ENCODE data around the gene ADGRG6.

The ADGRG6 gene

DNA sequence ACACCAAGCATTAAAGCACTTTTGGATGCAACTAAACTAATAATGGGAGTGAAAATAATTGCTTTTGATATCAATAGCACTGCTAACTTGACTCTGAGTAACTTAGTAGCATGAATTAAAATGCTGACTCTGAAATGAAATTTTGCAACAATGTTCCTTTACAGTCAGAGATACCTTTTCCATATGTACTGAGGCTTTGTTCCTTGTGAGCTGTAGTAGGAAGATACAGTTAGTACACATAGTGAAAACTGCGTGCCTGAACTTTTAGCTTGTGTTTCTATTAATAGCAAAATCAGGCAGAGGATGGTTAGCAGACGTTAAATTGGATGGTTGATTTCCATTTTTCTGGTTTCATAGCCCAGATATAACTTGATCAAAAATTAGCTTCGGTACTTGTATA, 18.6 kb downstream of the ADGRG6 start:
- no peak for DNase-seq (ENCODE audit: low read depth in 2 of 3, low spot score in 1 of 3)

DNA sequence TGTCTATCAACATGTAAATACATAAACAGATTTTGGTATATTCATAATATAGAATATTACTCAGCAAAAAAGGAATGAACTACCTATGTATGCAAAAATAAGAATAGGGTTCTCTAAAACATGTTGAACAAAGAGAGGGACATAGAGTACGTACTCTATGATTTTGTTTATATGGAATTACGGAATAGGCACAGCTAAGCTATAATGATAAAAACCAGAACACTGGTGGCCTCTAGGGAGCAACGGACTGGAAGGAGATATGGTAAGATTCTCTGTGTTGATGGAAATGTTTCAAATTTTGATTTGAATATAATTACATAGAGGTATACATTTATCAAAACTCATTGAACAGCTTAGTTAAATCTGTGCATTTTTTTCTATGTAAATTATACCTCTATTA, 19.6 kb downstream of the ADGRG6 start:
- DNase-seq (ENCODE audit: low read depth in 2 of 3, low spot score in 1 of 3) = no peak

DNA sequence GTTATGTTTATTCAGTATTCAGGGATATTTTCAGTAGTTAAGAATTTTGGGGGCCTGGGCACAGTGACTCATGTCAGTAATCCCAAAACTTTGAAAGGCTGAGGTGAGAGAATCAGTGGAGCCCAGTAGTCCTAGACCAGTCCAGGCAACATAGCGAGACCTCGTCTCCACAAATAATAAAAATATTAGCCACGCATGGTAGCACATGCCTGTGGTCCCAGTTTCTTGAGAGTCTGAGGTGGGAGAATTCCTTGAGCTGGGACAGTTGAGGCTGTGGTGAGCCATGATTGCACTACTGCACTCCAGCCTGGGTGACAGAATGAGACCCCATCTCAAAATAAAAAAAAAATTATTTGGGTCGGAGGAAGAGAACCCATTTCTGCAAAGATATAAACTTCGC, 20.3 kb downstream of the ADGRG6 start:
- DNase-seq (ENCODE audit: low read depth in 2 of 3, low spot score in 1 of 3) = no peak

DNA sequence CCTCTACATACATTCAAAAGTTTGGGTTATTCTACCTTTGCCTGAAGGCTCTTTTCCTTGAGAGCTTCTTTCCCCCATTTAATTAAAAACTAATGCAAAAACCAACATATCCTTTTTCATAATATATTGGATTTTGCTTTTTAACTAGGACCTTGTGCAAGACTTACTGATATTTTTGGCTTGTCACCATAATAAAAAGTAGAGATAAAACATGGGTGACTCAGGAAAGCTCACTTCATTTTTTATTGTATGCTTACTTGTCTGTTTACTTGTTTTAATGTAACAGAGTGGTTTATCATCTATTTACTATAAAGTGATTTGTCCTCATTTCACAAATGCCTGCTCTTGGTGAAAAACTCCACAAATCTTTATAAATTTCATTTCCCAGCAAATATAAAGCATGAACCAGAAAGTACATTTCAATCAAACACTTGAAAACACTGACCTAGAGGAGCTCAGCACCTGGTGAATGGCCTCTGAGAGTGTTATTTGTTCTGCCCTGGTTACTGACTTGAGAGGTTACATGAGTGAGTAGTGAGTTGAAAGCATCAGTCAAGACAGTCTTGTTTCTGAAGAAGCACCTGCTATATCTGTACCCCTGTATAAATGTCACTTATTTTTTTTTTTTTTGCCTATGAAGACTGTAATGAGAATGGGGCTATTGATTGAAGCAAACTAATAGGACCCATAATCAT, 20.8 kb downstream of the ADGRG6 start:
- DNase-seq (ENCODE audit: low read depth in 2 of 3, low spot score in 1 of 3) = no peak

DNA sequence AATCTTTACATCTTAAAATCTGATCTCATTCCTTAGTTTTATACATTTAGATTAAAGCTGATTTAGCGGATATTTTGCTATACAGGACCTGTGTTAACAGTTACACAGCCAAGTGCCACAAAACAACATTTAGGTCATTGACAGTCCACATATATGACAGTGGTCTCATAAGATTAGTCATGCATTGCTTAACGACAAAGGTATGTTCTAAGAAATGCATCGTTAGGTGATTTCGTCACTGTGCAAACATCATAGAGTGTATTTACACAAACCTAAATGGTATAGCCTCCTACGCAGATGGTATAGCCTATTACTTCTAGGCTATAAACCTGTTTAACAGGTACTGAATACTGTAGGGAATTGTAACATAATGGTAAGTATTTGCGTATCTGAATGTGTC, 21.6 kb downstream of the ADGRG6 start:
- DNase-seq (ENCODE audit: low read depth in 2 of 3, low spot score in 1 of 3) = no peak

DNA sequence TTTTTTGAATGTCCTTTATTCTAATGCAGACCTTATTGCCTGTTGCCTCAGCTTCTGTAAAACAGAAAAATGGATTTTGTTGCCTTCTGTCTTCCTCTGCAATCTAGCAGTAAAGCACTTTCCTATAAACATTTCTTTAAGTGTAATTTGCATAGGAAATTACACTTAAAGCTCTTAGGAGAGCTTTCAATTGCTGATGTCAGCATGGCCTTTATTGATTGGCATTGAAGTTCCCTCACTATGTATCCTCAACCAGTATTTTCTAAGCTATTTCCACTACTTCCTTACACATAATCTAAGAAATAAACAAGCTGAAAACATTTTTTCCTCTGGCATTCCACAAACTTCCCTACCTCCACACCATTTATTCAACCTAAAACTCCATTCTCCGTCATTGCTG, 22.3 kb downstream of the ADGRG6 start:
- DNase-seq (ENCODE audit: low read depth in 2 of 3, low spot score in 1 of 3) = no peak

DNA sequence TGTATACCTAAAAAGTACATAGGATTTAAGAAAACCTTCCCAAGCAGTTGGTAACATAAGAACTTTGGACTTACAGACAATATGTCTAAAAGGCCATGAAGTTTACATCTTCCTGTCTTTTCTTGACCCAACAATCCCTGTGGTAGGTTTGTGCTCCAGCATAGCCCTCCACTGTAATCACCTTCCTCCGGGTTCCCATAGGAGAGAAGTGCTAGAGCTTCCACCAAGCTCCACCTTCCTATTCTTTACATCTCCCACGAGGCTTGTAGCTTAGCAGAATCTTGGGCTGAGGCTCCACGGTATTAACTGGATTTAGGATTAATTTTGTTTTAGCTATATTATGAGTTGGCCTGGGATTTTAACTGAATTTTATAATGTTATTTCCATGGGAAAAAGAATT, 23.3 kb downstream of the ADGRG6 start:
- DNase-seq (ENCODE audit: low read depth in 2 of 3, low spot score in 1 of 3) = no peak

DNA sequence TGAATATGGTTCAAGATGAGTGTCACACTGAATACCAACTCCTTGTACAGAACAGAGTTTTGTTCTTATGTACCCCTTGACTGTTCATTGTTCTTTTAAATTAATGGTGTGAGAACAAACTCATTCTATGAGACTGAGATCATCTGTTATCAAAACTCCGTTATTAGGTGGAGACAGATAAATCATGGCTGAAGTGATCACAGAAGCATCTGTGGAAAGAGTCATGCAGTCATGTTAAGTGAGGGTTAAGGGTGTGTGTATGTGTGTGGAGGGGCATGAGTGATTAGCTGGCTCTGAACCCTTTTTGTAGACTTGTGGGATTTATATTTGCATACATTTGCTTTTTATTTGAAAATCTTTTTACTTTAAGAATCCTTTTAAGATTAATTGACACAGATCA, 24.7 kb downstream of the ADGRG6 start:
- no peak for DNase-seq (ENCODE audit: low read depth in 2 of 3, low spot score in 1 of 3)

DNA sequence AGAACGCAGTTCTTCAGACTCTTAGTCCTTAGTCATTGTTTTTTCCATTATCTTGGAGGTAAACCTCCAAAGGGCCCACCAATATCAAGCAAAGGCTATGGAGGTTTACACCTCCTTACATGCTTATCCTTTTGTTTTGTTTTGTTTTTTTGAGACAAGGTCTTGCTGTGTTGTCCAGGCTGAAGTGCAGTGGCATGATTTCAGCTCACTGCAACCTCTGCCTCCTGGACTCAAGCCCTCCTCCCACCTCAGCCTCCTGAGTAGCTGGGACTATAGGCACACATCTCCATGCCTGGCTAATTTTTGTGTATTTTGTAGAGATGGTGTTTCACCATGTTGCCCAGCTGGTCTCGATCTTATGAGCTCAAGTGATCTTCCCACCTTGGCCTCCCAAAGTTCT, 26.3 kb downstream of the ADGRG6 start:
- DNase-seq (ENCODE audit: low read depth in 2 of 3, low spot score in 1 of 3) = no peak

DNA sequence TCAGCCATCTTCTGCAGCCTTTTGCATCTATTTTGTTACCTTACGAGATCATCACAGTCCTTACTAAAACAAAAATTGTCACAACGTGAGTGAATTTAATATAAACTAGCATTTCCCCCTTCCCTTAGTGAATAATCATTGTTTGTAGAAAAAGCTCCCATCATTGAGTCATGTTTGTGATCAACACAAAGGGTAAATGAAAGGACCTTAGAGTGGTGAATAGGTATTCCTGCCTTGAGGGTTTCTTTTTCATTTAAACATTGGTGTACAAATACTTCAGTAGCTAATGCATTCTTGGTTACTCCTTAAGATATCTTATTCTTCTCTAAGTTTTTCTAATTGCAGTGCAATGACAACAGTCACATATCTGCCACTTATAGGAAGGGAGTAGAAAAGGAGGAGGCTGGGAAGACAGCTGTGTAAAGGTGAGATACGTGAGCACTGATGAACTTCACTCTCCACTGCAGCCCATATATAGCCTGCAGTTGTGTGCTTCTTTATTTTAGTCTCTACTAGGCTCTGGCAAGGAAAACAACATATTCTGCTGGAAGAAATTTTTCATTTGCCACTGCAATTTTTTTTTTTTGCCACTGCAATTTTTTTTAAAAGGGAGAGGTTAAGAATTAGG, 27.8 kb downstream of the ADGRG6 start:
- DNase-seq (ENCODE audit: low read depth in 2 of 3, low spot score in 1 of 3) = no peak

DNA sequence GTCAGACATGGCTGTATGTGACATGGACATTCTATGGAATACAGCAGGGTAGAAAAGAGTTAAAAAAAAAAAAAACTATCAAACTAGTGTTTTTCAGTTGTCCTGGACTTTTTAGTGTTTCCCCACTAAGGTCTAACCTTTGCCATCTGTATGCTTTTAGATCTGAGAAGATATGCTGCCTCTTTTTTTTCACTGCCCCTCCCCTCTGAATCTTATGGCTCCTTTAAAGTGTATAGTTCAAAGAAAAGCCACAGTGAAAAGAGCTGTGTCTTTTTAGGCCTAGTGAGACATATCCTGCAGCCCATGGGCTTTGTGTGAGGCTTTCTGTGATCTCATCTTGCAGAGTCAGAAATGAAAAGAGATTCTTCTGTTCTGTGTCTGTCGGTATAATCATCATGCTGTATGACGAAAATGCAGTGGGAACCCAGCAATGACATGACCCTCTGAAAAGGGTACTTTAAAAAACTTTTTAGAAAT, 29.3 kb downstream of the ADGRG6 start:
- DNase-seq (ENCODE audit: low read depth in 2 of 3, low spot score in 1 of 3) = no peak

DNA sequence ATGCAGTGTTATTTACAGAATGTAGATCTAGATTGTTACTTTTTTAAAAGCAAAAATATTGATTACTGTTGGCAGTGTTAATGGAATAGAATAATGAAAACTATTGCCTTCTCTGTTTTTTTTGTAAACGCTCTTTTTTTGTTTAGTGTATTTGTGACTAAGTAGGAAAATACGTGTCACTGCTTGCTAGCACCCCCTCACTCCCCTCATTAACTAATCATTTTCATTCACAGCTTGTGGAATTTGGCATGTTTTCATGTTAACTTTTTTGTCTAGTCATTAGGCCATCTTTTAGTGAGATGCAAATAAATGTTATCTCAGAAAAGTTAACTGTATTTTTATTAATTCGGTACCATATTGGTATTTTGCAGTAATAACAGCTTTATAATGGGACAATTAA, 29.8 kb downstream of the ADGRG6 start:
- no peak for DNase-seq (ENCODE audit: low read depth in 2 of 3, low spot score in 1 of 3)

DNA sequence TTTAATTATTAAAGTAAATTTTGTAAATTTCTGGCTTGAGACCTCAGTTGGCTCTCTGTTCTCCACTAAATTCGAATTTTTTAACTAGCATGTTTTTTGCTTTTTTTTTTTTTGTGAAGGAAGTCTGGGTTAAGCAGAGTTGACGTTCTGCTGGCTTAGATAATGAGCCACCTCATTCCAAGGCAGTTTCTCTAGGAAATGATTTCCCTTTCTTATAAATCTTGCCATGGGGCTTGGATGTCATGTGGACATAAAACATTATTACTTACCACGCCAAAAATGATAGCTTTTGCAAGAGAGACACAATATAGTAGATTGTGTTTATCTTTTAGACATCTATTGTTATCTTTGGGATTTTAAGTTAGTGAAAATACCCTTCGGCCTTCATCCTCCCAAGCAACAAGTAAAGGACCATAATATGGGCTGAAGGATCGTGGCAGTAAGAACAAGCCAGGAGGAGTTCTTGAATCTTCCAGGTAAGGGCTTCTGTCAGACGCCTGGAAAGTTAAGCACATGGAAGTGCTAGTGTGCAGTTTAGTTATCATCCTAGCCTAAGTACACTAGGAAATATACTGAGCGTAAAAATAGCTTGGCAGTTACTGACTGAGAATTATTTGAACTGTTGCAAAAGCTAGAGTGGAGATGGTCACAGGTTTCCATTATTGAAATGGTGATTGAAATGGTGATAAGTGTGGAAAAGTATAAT, 30.7 kb downstream of the ADGRG6 start:
- no peak for DNase-seq (ENCODE audit: low read depth in 2 of 3, low spot score in 1 of 3)

DNA sequence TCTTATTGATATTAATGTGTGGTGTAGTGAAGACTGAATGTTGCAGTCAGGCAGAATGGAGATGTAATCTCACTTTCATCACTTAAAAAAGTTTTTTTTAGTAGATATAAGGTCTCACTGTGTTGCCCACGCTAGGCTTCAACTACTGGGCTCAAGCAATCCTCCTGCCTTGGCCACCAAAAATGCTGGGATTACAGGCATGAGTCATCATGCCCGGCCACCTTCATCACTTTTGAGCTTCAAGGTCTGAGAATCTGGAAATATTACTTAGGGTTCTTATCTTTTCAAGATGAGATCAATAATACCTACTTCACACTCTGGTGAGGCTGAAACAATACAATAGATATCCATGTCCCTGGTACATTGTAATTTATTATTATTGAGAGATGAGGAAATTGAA, 31.6 kb downstream of the ADGRG6 start:
- DNase-seq (ENCODE audit: low read depth in 2 of 3, low spot score in 1 of 3) = no peak

DNA sequence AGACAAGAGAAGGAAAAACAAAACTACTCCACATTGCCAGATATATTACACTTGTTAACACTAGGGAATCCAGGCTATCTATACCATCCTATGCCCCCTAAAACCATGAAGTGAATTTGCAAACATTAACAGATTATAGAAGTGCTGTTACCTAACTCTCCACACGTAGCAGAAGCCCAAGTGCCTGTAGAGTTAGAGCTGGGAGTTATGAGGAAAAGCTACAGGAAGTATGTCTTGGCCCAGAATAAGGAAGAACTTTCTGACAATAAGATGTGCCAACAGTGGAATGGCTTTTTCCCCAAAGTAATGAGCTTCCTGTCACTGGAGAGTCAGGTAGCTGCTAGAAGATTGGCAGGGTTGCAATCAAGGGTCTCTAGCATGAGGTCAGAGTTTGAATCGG, 32.5 kb downstream of the ADGRG6 start:
- no peak for DNase-seq (ENCODE audit: low read depth in 2 of 3, low spot score in 1 of 3)

DNA sequence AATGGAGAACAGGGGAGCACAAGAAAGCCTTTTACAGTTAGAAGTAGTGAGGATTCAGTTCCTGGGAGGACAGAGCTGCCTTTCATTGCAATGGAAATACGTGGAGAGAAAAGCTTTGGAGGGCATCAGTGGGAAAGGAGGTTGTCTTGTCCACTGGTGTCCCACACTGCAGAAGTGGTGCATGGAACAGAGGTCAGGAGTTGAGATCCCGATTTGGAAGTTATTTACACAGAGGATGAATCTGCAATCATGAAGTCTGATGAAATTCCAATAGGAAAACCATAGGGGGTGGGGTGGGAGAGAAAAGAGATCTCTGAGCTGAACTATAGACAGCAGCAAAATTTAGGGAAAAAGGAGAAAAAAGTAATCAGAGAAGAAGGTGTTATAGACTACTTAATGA, 33.6 kb downstream of the ADGRG6 start:
- DNase-seq (ENCODE audit: low read depth in 2 of 3, low spot score in 1 of 3) = no peak

DNA sequence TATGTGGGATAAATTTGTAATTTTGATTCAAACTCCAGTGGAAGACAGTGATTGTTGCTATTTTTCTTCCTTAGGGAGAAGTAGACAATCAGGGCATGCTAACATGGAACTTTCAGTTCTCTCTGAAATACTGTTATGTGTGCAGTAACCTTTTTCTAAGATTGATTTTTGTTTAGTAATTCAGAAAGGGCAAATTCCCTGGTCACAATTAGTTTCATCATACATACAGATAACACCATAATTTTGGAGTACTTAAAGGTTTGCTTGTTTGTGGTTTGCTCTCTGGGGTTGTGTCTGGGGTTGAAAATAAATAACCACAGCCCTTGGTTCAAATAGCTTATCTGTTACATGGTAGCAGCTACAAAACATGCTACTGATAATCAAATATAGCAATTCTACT, 34.4 kb downstream of the ADGRG6 start:
- no peak for DNase-seq (ENCODE audit: low read depth in 2 of 3, low spot score in 1 of 3)

DNA sequence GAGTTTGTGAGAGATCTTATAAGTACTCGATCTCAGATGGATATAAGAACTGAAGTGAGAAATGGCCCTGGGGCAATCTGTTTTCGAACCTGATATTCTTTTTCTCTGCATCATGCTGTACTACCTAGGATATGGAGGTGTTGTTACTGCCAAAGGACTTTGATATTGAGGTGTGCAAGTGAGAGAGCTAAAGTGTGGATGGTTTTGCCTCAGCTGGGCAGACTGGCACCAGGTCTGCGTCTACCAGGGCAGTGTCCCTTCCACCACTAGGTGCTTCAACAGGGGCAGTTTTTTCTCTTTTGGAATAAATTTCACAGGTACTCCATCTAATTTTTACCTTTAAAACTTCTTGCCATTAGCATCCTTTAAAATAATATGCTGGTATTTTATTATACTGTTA, 35.0 kb downstream of the ADGRG6 start:
- DNase-seq (ENCODE audit: low read depth in 2 of 3, low spot score in 1 of 3) = no peak

DNA sequence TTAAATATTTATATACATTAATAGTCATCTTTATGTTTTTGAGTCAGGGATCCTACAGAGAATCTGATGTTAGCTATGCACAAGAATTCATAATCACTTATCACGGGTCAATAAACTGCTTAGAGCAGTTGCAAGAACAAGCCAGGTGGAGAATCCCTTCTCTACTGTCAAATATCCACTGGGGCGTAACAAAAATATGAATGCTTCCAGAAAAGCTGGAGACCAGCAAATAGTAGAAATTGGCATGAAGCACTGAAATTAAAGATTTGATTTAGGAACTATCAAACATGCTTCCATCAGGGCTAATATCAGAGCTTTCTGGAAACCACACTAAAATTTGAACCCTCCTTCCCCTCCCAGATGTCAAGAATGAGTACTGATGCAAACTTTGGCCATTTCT, 37.3 kb downstream of the ADGRG6 start:
- DNase-seq (ENCODE audit: low read depth in 2 of 3, low spot score in 1 of 3) = no peak

DNA sequence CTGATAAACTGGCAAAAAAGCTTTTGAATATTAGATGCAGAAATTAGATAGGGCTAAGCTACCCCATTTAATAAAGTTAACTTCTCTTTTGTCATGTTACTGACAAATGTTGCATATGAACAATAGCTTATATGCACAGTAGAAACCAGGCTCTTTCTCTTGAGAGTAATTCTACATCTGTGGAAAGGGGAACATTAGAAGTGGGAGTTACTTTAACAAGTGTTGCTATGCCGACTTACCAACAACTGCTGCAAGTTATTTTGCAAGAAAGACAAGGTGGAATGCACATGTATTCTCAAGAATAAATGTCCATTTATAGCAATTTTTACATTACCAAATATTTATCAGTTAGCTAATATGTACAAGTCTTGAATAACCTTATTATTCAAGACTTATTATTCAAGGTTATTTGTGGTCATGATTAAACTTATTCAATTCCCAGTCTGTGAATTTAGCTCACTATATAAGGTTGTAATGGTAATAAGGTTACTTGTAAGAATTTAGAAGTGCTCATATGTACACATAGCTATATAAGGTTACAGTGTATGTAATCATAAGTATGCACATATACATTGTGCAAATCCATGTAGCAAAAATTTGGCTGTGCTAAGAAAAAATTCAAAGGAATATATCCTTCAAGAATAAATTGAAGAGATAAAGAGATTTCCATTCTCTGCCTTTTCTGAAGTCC, 38.3 kb downstream of the ADGRG6 start:
- DNase-seq (ENCODE audit: low read depth in 2 of 3, low spot score in 1 of 3) = no peak

DNA sequence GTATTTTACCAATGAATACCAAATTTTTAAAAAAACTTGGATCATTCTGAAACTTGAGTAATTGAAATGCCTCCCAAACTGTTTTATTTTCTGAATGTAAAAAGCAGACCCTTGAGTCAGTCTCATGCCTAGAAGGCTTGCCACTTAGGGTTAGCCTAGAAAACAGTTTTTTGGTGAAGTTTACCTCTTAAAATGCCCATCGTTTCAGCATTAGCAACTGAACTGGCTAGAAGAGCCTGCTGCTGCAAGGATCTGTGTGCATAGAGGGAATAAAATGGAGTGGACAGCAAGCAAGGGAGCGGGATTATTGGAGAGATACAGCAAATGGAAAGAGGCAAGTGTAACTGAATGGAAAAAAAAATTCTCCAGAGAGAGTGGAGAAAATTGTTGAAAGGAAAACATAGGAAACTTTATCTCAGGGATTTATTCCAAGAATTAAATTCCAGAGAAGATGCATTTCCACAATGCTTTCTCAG, 40.1 kb downstream of the ADGRG6 start:
- no peak for DNase-seq (ENCODE audit: low read depth in 2 of 3, low spot score in 1 of 3)

DNA sequence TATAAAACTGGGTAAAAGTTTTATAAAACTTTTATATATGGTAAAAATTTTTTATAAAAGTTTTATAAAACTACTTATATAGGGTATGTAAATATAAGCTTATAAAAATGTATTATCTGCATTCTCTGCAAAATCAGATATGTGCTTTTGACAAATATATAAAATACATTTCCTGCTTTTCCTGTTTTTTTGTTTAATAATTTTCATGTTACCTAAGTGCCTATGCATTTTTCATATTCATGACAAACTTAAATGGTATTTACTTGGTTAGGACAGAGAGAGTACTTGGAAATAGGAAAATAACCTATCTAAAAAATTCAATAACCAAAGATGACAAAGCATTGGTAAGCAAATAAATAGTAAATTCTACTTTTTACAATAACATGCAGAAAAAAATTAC, 41.2 kb downstream of the ADGRG6 start:
- DNase-seq (ENCODE audit: low read depth in 2 of 3, low spot score in 1 of 3) = no peak
